22Rv1 (cell line): ENCODE results near the gene OR10P1.

Experiments used
- H3K27ac ChIP-seq: fragments of 450-650 bp; 2 replicates; pipeline ENCODE4 v1.5.1; 2017
- CTCF ChIP-seq: fragments of 450-650 bp; IDR thresholded peaks from 2 replicates; pipeline ENCODE4 v1.5.1; 2017; ENCODE audit warnings: mild to moderate bottlenecking
- ZFX ChIP-seq: fragments of 450-650 bp; IDR thresholded peaks from 2 replicates; pipeline ENCODE4 v1.6.1; 2017; ENCODE audit warnings: antibody characterized with exemption, borderline replicate concordance

OR10P1 gene

GRCh38 chr12:55626154-55626553, 10.5 kb upstream of the OR10P1 start:
- TF ChIP-seq ZFX (no peak), CTCF (no peak)
- H3K27ac ChIP-seq, result no peak overlapping the region

- TF ChIP-seq ZFX, result no peak
- TF ChIP-seq CTCF, result no peak
- H3K27ac ChIP-seq, result no peak overlapping the region
These were observed 7.4 kb upstream of the OR10P1 start for GRCh38 chr12:55629058-55629841.

GRCh38 chr12:55631056-55631455, 5.6 kb upstream of the OR10P1 start:
- no peak for TF ChIP-seq ZFX
- TF ChIP-seq CTCF, result no peak
- H3K27ac ChIP-seq, result no peak overlapping the region

- TF ChIP-seq CTCF (no peak), ZFX (no peak)
- H3K27ac ChIP-seq, result no peak overlapping the region
These were observed 5.0 kb upstream of the OR10P1 start for GRCh38 chr12:55631733-55632132.

GRCh38 chr12:55633151-55633550, 3.5 kb upstream of the OR10P1 start:
- TF ChIP-seq ZFX (no peak), CTCF (no peak)

GRCh38 chr12:55636116-55636655, 506 bp upstream of the OR10P1 start:
- TF ChIP-seq ZFX, result no peak
- no peak for TF ChIP-seq CTCF
- no peak overlapping the region for H3K27ac ChIP-seq

More at GRCh38 chr12:55633151-55633550, 3.5 kb upstream of the OR10P1 start:
- no peak overlapping the region for H3K27ac ChIP-seq

- no peak for TF ChIP-seq ZFX
- no peak for TF ChIP-seq CTCF
- H3K27ac ChIP-seq, result no peak overlapping the region
These were observed 775 bp downstream of the OR10P1 start for GRCh38 chr12:55637467-55637866.
